ENCODE results near the gene UVRAG. TPM values are rescaled to one million over a fixed set of nuclear protein-coding genes. Genes with fewer than 3 reads are reported as not detected.

Gene UVRAG
- total RNA-seq, 1 donor from 2014 or later: 24.7 TPM

GRCh38 chr11:75810637-75811390, 4.2 kb upstream of the UVRAG start:
- no peak for DNase-seq

- no peak for DNase-seq
Observed at GRCh38 chr11:75811485-75811884, 3.5 kb upstream of the UVRAG start.

- DNase-seq: no peak
Observed at GRCh38 chr11:75812542-75813040, 2.4 kb upstream of the UVRAG start.

- DNase-seq: no peak
Observed at GRCh38 chr11:75813124-75813523, 1.9 kb upstream of the UVRAG start.

- DNase-seq: no peak
Observed at GRCh38 chr11:75813622-75814039, 1.4 kb upstream of the UVRAG start.

- DNase-seq: no peak
Observed at GRCh38 chr11:75814363-75814676, 690 bp upstream of the UVRAG start.

GRCh38 chr11:75815345-75816168, 547 bp downstream of the UVRAG start:
- DNase-seq: no peak

GRCh38 chr11:75816561-75817239, 1.7 kb downstream of the UVRAG start:
- no peak for DNase-seq

GRCh38 chr11:75820645-75821044, 5.6 kb downstream of the UVRAG start:
- DNase-seq: no peak

GRCh38 chr11:75821202-75821601, 6.2 kb downstream of the UVRAG start:
- no peak for DNase-seq

GRCh38 chr11:75822541-75822940, 7.5 kb downstream of the UVRAG start:
- DNase-seq: no peak

GRCh38 chr11:75823415-75823814, 8.4 kb downstream of the UVRAG start:
- DNase-seq: no peak

GRCh38 chr11:75823946-75824345, 8.9 kb downstream of the UVRAG start:
- DNase-seq: no peak

GRCh38 chr11:75826461-75827230, 11.6 kb downstream of the UVRAG start:
- DNase-seq: no peak

GRCh38 chr11:75827562-75827961, 12.6 kb downstream of the UVRAG start:
- no peak for DNase-seq

GRCh38 chr11:75831915-75832502, 17.0 kb downstream of the UVRAG start:
- no peak for DNase-seq

- DNase-seq: no peak
Observed at GRCh38 chr11:75834728-75835127, 19.7 kb downstream of the UVRAG start.

GRCh38 chr11:75836417-75836816, 21.4 kb downstream of the UVRAG start:
- no peak for DNase-seq

GRCh38 chr11:75839851-75840250, 24.8 kb downstream of the UVRAG start:
- DNase-seq: no peak

GRCh38 chr11:75840522-75840921, 25.5 kb downstream of the UVRAG start:
- no peak for DNase-seq

- DNase-seq: no peak
Observed at GRCh38 chr11:75841739-75842138, 26.7 kb downstream of the UVRAG start.

- no peak for DNase-seq
Observed at GRCh38 chr11:75845324-75845723, 30.3 kb downstream of the UVRAG start.

All from tongue (tissue), 2 donors.